ENCODE data around the gene AK5. TPM values are rescaled to one million over a fixed set of nuclear protein-coding genes. Genes with fewer than 3 reads are reported as not detected.
A peak's percentile ranks its signal among the peaks of the same experiment; 100 is the strongest.
"Not testable (repeated sequence)": the region's sequence is repeated elsewhere in the genome, so short reads cannot be mapped to it uniquely, and the experiment has no call there.

The AK5 gene
- total RNA-seq, 1 donor from 2014 or later = 0.42 TPM

GRCh38 chr1:77514921-77515776 lies 233.3 kb downstream of the AK5 start:
- intact Hi-C loops (cut with micrococcal nuclease) = no loop called here
- ATAC-seq (peak; percentile 97), DNase-seq (peak; percentile 63)

- no peak for DNase-seq
- ATAC-seq = no peak
- intact Hi-C loops (cut with micrococcal nuclease) = no loop called here
These were observed 234.3 kb downstream of the AK5 start for GRCh38 chr1:77516106-77516505.

GRCh38 chr1:77524038-77524437 lies 242.2 kb downstream of the AK5 start:
- intact Hi-C loops (cut with micrococcal nuclease) = no loop called here
- no peak for ATAC-seq
- no peak for DNase-seq

- not testable (repeated sequence) for ATAC-seq, DNase-seq
- intact Hi-C loops (cut with micrococcal nuclease) = loop anchor here (10.0 kb wide), 2 partner anchors 306 to 386 kb away; no protein-coding TSS in a partner anchor
These were observed 249.3 kb downstream of the AK5 start for GRCh38 chr1:77531149-77531548.

GRCh38 chr1:77531596-77532280 lies 249.9 kb downstream of the AK5 start:
- not testable (repeated sequence) for ATAC-seq

GRCh38 chr1:77532641-77533040 lies 250.8 kb downstream of the AK5 start:
- no peak for DNase-seq
- intact Hi-C loops (cut with micrococcal nuclease) = loop anchor here (10.0 kb wide), 2 partner anchors 308 to 388 kb away; no protein-coding TSS in a partner anchor
- ATAC-seq = no peak

More at GRCh38 chr1:77531596-77532280, 249.9 kb downstream of the AK5 start:
- DNase-seq = peak; percentile 33
- intact Hi-C loops (cut with micrococcal nuclease) = loop anchor here (10.0 kb wide), 2 partner anchors 307 to 387 kb away; no protein-coding TSS in a partner anchor

GRCh38 chr1:77533660-77534305 lies 252.0 kb downstream of the AK5 start:
- intact Hi-C loops (cut with micrococcal nuclease) = loop anchor here (10.0 kb wide), 2 partner anchors 309 to 389 kb away; no protein-coding TSS in a partner anchor
- ATAC-seq (peak; percentile 64), DNase-seq (peak; percentile 34)

- ATAC-seq = no peak
- no peak for DNase-seq
- intact Hi-C loops (cut with micrococcal nuclease) = loop anchor here (10.0 kb wide), 2 partner anchors 310 to 390 kb away; no protein-coding TSS in a partner anchor
These were observed 252.6 kb downstream of the AK5 start for GRCh38 chr1:77534456-77534855.

- ATAC-seq = no peak
- DNase-seq = no peak
- intact Hi-C loops (cut with micrococcal nuclease) = loop anchor here (10.0 kb wide), 2 partner anchors 312 to 392 kb away; no protein-coding TSS in a partner anchor
These were observed 255.0 kb downstream of the AK5 start for GRCh38 chr1:77536813-77537212.

GRCh38 chr1:77538956-77539518 lies 257.2 kb downstream of the AK5 start:
- intact Hi-C loops (cut with micrococcal nuclease) = loop anchor here (10.0 kb wide), 2 partner anchors 314 to 394 kb away; no protein-coding TSS in a partner anchor

GRCh38 chr1:77539519-77540142 lies 257.8 kb downstream of the AK5 start:
- ATAC-seq (peak; percentile 79), DNase-seq (no peak)
- intact Hi-C loops (cut with micrococcal nuclease) = loop anchor here (10.0 kb wide), 2 partner anchors 315 to 395 kb away; no protein-coding TSS in a partner anchor

More at GRCh38 chr1:77538956-77539518, 257.2 kb downstream of the AK5 start:
- DNase-seq (peak; percentile 40), ATAC-seq (peak; percentile 74)

GRCh38 chr1:77540501-77541161 lies 258.8 kb downstream of the AK5 start:
- intact Hi-C loops (cut with micrococcal nuclease) = no loop called here
- ATAC-seq (no peak), DNase-seq (no peak)

GRCh38 chr1:77541162-77541545 lies 259.3 kb downstream of the AK5 start:
- no peak for DNase-seq
- intact Hi-C loops (cut with micrococcal nuclease) = no loop called here
- no peak for ATAC-seq

- intact Hi-C loops (cut with micrococcal nuclease) = no loop called here
- no peak for ATAC-seq
- no peak for DNase-seq
These were observed 261.1 kb downstream of the AK5 start for GRCh38 chr1:77542813-77543420.

GRCh38 chr1:77543822-77544448 lies 262.1 kb downstream of the AK5 start:
- intact Hi-C loops (cut with micrococcal nuclease) = no loop called here
- no peak for DNase-seq
- no peak for ATAC-seq

- DNase-seq (no peak), ATAC-seq (peak; percentile 76)
- intact Hi-C loops (cut with micrococcal nuclease) = no loop called here
These were observed 263.0 kb downstream of the AK5 start for GRCh38 chr1:77544845-77545244.

- ATAC-seq (no peak), DNase-seq (no peak)
- intact Hi-C loops (cut with micrococcal nuclease) = no loop called here
These were observed 264.2 kb downstream of the AK5 start for GRCh38 chr1:77545970-77546369.
